Measurements from ENCODE around the gene PNISR.

PNISR gene

GRCh38 chr6:99434702-99435530 is 9.8 kb upstream of the PNISR start:
- no peak overlapping the region for H3K27ac ChIP-seq
- TF ChIP-seq ZFX (IDR thresholded peaks at IDR 0.05) (no peak), CTCF (conservative IDR thresholded peaks at IDR 0.05) (peak; percentile 74)

GRCh38 chr6:99432877-99433276 is 7.8 kb upstream of the PNISR start:
- no peak overlapping the region for H3K27ac ChIP-seq
- TF ChIP-seq CTCF (conservative IDR thresholded peaks at IDR 0.05) = no peak
- TF ChIP-seq ZFX (IDR thresholded peaks at IDR 0.05) = no peak

GRCh38 chr6:99431901-99432300 is 6.8 kb upstream of the PNISR start:
- no peak for TF ChIP-seq ZFX (IDR thresholded peaks at IDR 0.05)
- no peak overlapping the region for H3K27ac ChIP-seq

- no peak for TF ChIP-seq ZFX (IDR thresholded peaks at IDR 0.05)
- no peak for TF ChIP-seq CTCF (conservative IDR thresholded peaks at IDR 0.05)
- no peak overlapping the region for H3K27ac ChIP-seq
These were observed 2.9 kb upstream of the PNISR start for GRCh38 chr6:99427988-99428387.

- TF ChIP-seq ZFX (IDR thresholded peaks at IDR 0.05) (no peak), CTCF (conservative IDR thresholded peaks at IDR 0.05) (no peak)
- peak overlapping the region; percentile 90 for H3K27ac ChIP-seq
These were observed 1.3 kb upstream of the PNISR start for GRCh38 chr6:99426451-99426757.

GRCh38 chr6:99425647-99426450 is 741 bp upstream of the PNISR start:
- TF ChIP-seq CTCF (conservative IDR thresholded peaks at IDR 0.05) (peak; percentile 67), ZFX (IDR thresholded peaks at IDR 0.05) (no peak)
- peak overlapping the region; percentile 90 for H3K27ac ChIP-seq

GRCh38 chr6:99424022-99424421 is 1.1 kb downstream of the PNISR start:
- H3K27ac ChIP-seq = no peak overlapping the region
- TF ChIP-seq ZFX (IDR thresholded peaks at IDR 0.05) = no peak
- TF ChIP-seq CTCF (conservative IDR thresholded peaks at IDR 0.05) = no peak

All from C4-2B (cell line).